ENCODE results near the gene CDK10.

The CDK10 gene

GRCh38 chr16:89716916-89717687 is 30.6 kb downstream of the CDK10 start:
- Histone ChIP-seq H3K27me3 (ENCODE audit: insufficient read depth, low read length) (no peaks in the 10 kb centered on the region), H3K4me1 (ENCODE audit: control insufficient read depth, insufficient read depth, low read length, unreplicated experiment) (peaks cover 19% of the 10 kb centered on the region), H3K27ac (ENCODE audit: low read depth, low read length) (no peak overlapping the region), H2AFZ (ENCODE audit: low read length, unreplicated experiment) (no peak overlapping the region), H3K36me3 (ENCODE audit: insufficient read depth, low read length) (no peaks in the 10 kb centered on the region), H3K79me2 (ENCODE audit: control insufficient read depth, insufficient read depth, low read length, unreplicated experiment) (peaks cover 10% of the 10 kb centered on the region), H3K4me3 (ENCODE audit: low read depth, low read length) (no peak overlapping the region)

GRCh38 chr16:89717688-89718505 is 31.4 kb downstream of the CDK10 start:
- Histone ChIP-seq H3K36me3 (ENCODE audit: insufficient read depth, low read length) (no peaks in the 10 kb centered on the region), H3K4me1 (ENCODE audit: control insufficient read depth, insufficient read depth, low read length, unreplicated experiment) (peaks cover 25% of the 10 kb centered on the region), H3K27me3 (ENCODE audit: insufficient read depth, low read length) (no peaks in the 10 kb centered on the region), H3K27ac (ENCODE audit: low read depth, low read length) (peak overlapping the region; percentile 85; the same call in 1 of the 2 replicates), H3K79me2 (ENCODE audit: control insufficient read depth, insufficient read depth, low read length, unreplicated experiment) (peaks cover 18% of the 10 kb centered on the region), H2AFZ (ENCODE audit: low read length, unreplicated experiment) (no peak overlapping the region), H3K4me3 (ENCODE audit: low read depth, low read length) (no peak overlapping the region)

- no peaks in the 10 kb centered on the region for H3K27me3 ChIP-seq (ENCODE audit: insufficient read depth, low read length)
- H3K4me3 ChIP-seq (ENCODE audit: low read depth, low read length), result peak overlapping the region; percentile 84
- H3K36me3 ChIP-seq (ENCODE audit: insufficient read depth, low read length), result peaks cover 5% of the 10 kb centered on the region; the same call in 1 of the 2 replicates
- peaks cover 38% of the 10 kb centered on the region for H3K4me1 ChIP-seq (ENCODE audit: control insufficient read depth, insufficient read depth, low read length, unreplicated experiment)
- H3K79me2 ChIP-seq (ENCODE audit: control insufficient read depth, insufficient read depth, low read length, unreplicated experiment), result peaks cover 36% of the 10 kb centered on the region
- H2AFZ ChIP-seq (ENCODE audit: low read length, unreplicated experiment), result peak overlapping the region; percentile 51
- H3K27ac ChIP-seq (ENCODE audit: low read depth, low read length), result peak overlapping the region; percentile 85
Measured at GRCh38 chr16:89720551-89720812, 34.0 kb downstream of the CDK10 start.

GRCh38 chr16:89720813-89721545 is 34.5 kb downstream of the CDK10 start, which contains the start of the genes VPS9D1 and ZNF276:
Gene VPS9D1 (minus strand): TSS chr16:89720898. CDS start chr16:89720861, 37 bp downstream.
Gene ZNF276 (plus strand): TSS chr16:89721537. CDS start chr16:89721641, 104 bp downstream.
- peak within 1 kb of the TSS; percentile 84 for H3K4me3 ChIP-seq (ENCODE audit: low read depth, low read length)
- H3K4me1 ChIP-seq (ENCODE audit: control insufficient read depth, insufficient read depth, low read length, unreplicated experiment), result peaks cover 38% of the 10 kb centered on the region
- no peaks in the 10 kb centered on the region for H3K27me3 ChIP-seq (ENCODE audit: insufficient read depth, low read length)
- H3K27ac ChIP-seq (ENCODE audit: low read depth, low read length), result peak within 1 kb of the TSS; percentile 85
- H2AFZ ChIP-seq (ENCODE audit: low read length, unreplicated experiment), result peak within 1 kb of the TSS; percentile 51
- H3K79me2 ChIP-seq (ENCODE audit: control insufficient read depth, insufficient read depth, low read length, unreplicated experiment), result peaks cover 38% of the 10 kb centered on the region
- peaks cover 5% of the 10 kb centered on the region; the same call in 1 of the 2 replicates for H3K36me3 ChIP-seq (ENCODE audit: insufficient read depth, low read length)

GRCh38 chr16:89721546-89722391 is 35.3 kb downstream of the CDK10 start:
- Histone ChIP-seq H2AFZ (ENCODE audit: low read length, unreplicated experiment) (peak overlapping the region; percentile 20), H3K79me2 (ENCODE audit: control insufficient read depth, insufficient read depth, low read length, unreplicated experiment) (peaks cover 38% of the 10 kb centered on the region), H3K36me3 (ENCODE audit: insufficient read depth, low read length) (peaks cover 5% of the 10 kb centered on the region; the same call in 1 of the 2 replicates), H3K4me3 (ENCODE audit: low read depth, low read length) (peak overlapping the region; percentile 84), H3K4me1 (ENCODE audit: control insufficient read depth, insufficient read depth, low read length, unreplicated experiment) (peaks cover 38% of the 10 kb centered on the region), H3K27ac (ENCODE audit: low read depth, low read length) (peak overlapping the region; percentile 85), H3K27me3 (ENCODE audit: insufficient read depth, low read length) (no peaks in the 10 kb centered on the region)

- Histone ChIP-seq H3K4me1 (ENCODE audit: control insufficient read depth, insufficient read depth, low read length, unreplicated experiment) (peaks cover 38% of the 10 kb centered on the region), H3K27me3 (ENCODE audit: insufficient read depth, low read length) (no peaks in the 10 kb centered on the region), H3K4me3 (ENCODE audit: low read depth, low read length) (peak overlapping the region; percentile 84), H3K27ac (ENCODE audit: low read depth, low read length) (peak overlapping the region; percentile 85; the same call in 1 of the 2 replicates), H3K36me3 (ENCODE audit: insufficient read depth, low read length) (peaks cover 13% of the 10 kb centered on the region), H3K79me2 (ENCODE audit: control insufficient read depth, insufficient read depth, low read length, unreplicated experiment) (peaks cover 38% of the 10 kb centered on the region), H2AFZ (ENCODE audit: low read length, unreplicated experiment) (no peak overlapping the region)
Measured at GRCh38 chr16:89722392-89723278, 36.1 kb downstream of the CDK10 start.

- Histone ChIP-seq H3K36me3 (ENCODE audit: insufficient read depth, low read length) (peaks cover 16% of the 10 kb centered on the region), H3K4me3 (ENCODE audit: low read depth, low read length) (peak overlapping the region; percentile 84; the same call in 1 of the 2 replicates)
Measured at GRCh38 chr16:89723279-89724250, 37.1 kb downstream of the CDK10 start.

GRCh38 chr16:89727406-89728120 is 41.1 kb downstream of the CDK10 start:
- Histone ChIP-seq H2AFZ (ENCODE audit: low read length, unreplicated experiment) (no peak overlapping the region), H3K27ac (ENCODE audit: low read depth, low read length) (no peak overlapping the region), H3K79me2 (ENCODE audit: control insufficient read depth, insufficient read depth, low read length, unreplicated experiment) (peaks cover 28% of the 10 kb centered on the region), H3K4me1 (ENCODE audit: control insufficient read depth, insufficient read depth, low read length, unreplicated experiment) (peaks cover 17% of the 10 kb centered on the region), H3K4me3 (ENCODE audit: low read depth, low read length) (no peak overlapping the region), H3K36me3 (ENCODE audit: insufficient read depth, low read length) (peaks cover 24% of the 10 kb centered on the region), H3K27me3 (ENCODE audit: insufficient read depth, low read length) (no peaks in the 10 kb centered on the region)

More at GRCh38 chr16:89723279-89724250, 37.1 kb downstream of the CDK10 start:
- H2AFZ ChIP-seq (ENCODE audit: low read length, unreplicated experiment), result no peak overlapping the region
- H3K4me1 ChIP-seq (ENCODE audit: control insufficient read depth, insufficient read depth, low read length, unreplicated experiment), result peaks cover 36% of the 10 kb centered on the region
- H3K27me3 ChIP-seq (ENCODE audit: insufficient read depth, low read length), result no peaks in the 10 kb centered on the region
- H3K27ac ChIP-seq (ENCODE audit: low read depth, low read length), result no peak overlapping the region
- peaks cover 38% of the 10 kb centered on the region for H3K79me2 ChIP-seq (ENCODE audit: control insufficient read depth, insufficient read depth, low read length, unreplicated experiment)

All from ACC112 (cell line).